DMS53 treated with DMSO at 0.1 percent for 48 hours (cell line): ENCODE measurements around the gene RPS29.

Source experiments
- DNase-seq: peaks from one replicate; lab custom pipeline; 2025; ENCODE audit not compliant: unreplicated experiment; lab: John Stamatoyannopoulos, UW

The RPS29 gene

DNA sequence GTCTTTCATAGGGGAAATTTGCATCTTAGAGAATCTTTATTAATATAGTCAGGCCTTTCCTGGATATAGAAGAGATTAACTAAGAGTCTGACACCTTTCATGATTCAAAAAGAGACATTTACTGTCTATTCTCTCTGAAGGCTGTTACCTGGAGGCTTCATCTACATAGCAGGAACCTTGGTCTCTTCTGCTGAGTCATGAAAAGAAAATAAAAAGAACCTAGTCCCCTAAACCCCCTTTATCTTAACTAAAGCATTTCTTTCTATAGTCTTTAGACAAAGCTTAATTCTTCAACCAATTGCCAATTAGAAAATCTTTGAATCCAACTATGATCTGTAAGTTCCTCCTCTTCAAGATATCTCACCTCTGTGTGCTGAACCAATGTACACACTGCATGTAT lies 33.1 kb downstream of the RPS29 start:
- DNase-seq = no peak

GRCh38 chr14:49551569-49551968 lies 34.6 kb downstream of the RPS29 start:
- no peak for DNase-seq

- no peak for DNase-seq
These were observed 35.6 kb downstream of the RPS29 start for GRCh38 chr14:49550286-49551184.

GRCh38 chr14:49549881-49550280 lies 36.3 kb downstream of the RPS29 start:
- no peak for DNase-seq

GRCh38 chr14:49549446-49549845 lies 36.7 kb downstream of the RPS29 start:
- no peak for DNase-seq

DNA sequence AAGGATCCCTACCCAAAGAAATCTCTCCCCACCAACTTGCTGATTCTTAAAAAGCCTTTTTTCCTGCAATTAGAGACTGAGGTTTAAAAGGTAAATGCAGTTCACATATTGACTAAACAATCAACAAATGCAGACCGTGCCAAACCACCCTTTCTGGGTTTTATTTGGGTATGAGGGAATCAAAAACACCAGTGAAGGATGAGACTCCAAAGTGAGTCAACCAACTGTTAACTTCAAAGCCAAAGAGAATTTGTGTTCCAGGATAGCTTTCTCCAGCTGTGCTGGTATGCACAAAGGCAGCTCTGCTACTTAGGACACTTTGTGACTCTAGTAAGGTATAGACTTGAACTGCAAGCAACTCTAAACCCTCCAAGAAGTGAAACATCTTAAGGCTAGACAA lies 39.4 kb downstream of the RPS29 start:
- no peak for DNase-seq

- DNase-seq = no peak
These were observed 40.5 kb downstream of the RPS29 start for GRCh38 chr14:49545716-49546115.

DNA sequence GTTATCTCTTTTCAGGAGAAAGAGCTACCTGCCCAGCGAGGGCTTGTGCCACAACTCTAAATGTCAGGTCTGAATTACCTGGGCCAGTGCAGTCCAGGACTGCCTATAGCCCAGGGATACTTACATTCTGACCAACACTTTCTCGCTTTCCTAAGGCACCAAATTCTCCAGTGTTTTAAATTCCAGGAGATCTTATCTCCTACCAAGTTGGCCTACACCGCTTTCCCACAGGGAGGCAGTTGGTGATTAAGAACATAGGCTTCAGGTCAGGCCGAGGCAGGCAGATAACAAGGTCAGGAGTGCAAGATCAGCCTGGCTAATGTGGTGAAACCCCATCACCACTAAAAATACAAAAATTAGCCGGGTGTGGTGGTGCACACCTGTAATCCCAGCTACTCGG lies 41.1 kb downstream of the RPS29 start:
- DNase-seq = no peak

DNA sequence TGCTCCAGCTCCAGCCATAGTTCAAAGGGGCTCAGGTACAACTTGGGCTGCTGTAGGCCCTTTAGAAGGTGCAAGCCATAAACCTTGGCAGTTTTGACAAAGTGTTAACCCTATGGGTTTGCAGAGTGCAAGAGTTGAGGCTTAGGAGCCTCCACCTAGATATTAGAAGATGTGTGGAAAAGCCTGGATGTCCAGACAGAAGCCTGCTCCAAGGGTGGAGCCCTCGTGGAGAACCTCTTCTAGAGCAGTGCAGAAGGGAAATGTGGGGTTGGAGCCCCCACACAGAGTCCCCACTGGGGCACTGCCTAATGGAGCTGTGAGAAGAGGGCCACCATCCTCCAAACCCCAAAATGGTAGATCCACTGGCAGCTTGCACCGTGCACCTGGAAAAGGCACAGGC lies 45.1 kb downstream of the RPS29 start:
- DNase-seq = no peak

GRCh38 chr14:49538852-49539251 lies 47.3 kb downstream of the RPS29 start:
- no peak for DNase-seq
